ENCODE results near the gene ADGRD1. TPM values are rescaled to one million over a fixed set of nuclear protein-coding genes. Genes with fewer than 3 reads are reported as not detected.
"Not testable (repeated sequence)": the region's sequence is repeated elsewhere in the genome, so short reads cannot be mapped to it uniquely, and the experiment has no call there.

Gene ADGRD1
- total RNA-seq, 1 donor from 2014 or later: 8.4 TPM

DNA sequence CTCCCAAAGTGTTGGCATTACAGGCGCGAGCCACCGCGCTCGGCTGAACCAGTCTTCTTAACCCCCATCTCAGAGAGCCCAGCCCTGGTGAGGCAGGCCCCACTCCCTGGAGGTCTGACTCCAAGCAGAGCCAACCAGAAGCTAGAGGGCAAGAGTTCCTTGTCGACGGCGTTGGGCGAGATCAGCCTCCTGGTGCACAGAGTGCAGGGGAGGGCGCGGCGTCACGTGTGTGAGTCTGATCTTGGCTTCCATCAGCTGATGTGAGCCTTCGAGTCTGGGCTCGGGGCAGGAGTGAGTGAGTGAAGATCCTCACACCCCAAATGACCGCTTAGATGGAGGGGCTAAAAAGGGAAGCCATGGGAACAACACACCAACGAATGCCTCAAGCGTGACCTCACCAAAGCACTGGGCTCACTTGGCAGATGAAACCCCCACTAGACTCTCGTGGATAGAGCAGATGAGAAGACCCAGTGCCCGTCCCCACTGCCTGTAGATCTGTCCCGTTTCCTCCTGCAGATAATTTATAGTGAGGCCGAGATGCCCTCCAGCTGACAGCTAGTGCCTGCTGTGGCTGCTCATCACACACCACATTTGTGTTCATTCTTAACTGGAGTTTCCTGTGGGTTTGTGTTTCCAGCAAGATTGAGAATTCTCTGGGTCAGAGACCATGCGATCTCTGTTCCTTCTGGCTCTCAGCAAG lies 28.6 kb upstream of the ADGRD1 start:
- Mint-ChIP-seq H3K27me3 (ENCODE audit: low read depth) (peaks cover 19% of the 10 kb centered on the region), H3K4me1 (ENCODE audit: low read depth) (no peaks in the 10 kb centered on the region), H3K4me3 (ENCODE audit: low read depth) (no peak overlapping the region), H3K36me3 (ENCODE audit: low read depth) (no peaks in the 10 kb centered on the region), H3K27ac (no peak overlapping the region), H3K9me3 (no peaks in the 10 kb centered on the region)
- intact Hi-C loops (cut with micrococcal nuclease): no loop called here
- DNase-seq (ENCODE audit: low spot score): no peak

DNA sequence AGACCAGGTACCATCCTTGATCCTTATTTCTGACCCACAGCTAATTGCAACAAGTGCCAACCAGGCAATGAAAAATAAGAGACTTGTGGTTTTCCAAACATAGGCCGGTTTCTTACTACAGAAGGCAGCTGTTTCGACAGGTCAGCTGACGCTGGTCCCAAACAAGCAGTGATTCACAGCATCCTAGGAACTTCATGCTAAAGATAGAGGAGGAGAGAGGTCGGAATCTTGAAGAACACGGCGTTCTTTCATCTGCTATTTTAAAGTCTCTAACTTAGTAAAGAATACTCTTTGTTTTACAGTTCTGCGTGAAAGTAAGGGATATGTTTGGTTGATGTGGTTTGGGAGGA lies 28.1 kb upstream of the ADGRD1 start:
- H3K4me3 Mint-ChIP-seq (ENCODE audit: low read depth): no peak overlapping the region
- no peaks in the 10 kb centered on the region for H3K4me1 Mint-ChIP-seq (ENCODE audit: low read depth)

DNA sequence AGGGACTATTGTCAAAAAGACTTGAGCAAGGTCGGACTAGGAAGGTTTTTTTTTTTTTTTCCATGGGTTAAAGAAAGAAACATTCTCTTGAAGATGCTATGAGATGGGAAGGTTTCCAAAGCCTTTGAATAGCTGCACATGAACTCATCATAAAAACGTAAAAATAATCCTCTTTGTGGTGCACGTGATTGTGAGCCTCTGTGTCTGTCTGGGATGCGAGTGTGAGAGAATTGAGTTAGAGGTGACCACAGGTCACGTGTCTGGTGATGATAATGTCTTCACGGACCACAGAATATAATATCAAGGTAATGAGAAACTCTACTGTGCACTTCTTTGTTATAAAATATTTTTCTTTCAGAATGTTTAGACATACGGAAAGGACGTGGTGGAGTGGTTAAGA lies 24.3 kb upstream of the ADGRD1 start:
- Mint-ChIP-seq H3K4me3 (ENCODE audit: low read depth) (no peak overlapping the region), H3K36me3 (ENCODE audit: low read depth) (no peaks in the 10 kb centered on the region), H3K4me1 (ENCODE audit: low read depth) (no peaks in the 10 kb centered on the region), H3K27ac (no peak overlapping the region), H3K9me3 (no peaks in the 10 kb centered on the region), H3K27me3 (ENCODE audit: low read depth) (peaks cover 11% of the 10 kb centered on the region)
- DNase-seq (ENCODE audit: low spot score): no peak
- intact Hi-C loops (cut with micrococcal nuclease): no loop called here

More for the DNA sequence above, 28.1 kb upstream of the ADGRD1 start:
- Mint-ChIP-seq H3K27ac (no peak overlapping the region), H3K27me3 (ENCODE audit: low read depth) (peaks cover 17% of the 10 kb centered on the region), H3K9me3 (no peaks in the 10 kb centered on the region), H3K36me3 (ENCODE audit: low read depth) (no peaks in the 10 kb centered on the region)
- DNase-seq (ENCODE audit: low spot score): no peak
- intact Hi-C loops (cut with micrococcal nuclease): no loop called here

DNA sequence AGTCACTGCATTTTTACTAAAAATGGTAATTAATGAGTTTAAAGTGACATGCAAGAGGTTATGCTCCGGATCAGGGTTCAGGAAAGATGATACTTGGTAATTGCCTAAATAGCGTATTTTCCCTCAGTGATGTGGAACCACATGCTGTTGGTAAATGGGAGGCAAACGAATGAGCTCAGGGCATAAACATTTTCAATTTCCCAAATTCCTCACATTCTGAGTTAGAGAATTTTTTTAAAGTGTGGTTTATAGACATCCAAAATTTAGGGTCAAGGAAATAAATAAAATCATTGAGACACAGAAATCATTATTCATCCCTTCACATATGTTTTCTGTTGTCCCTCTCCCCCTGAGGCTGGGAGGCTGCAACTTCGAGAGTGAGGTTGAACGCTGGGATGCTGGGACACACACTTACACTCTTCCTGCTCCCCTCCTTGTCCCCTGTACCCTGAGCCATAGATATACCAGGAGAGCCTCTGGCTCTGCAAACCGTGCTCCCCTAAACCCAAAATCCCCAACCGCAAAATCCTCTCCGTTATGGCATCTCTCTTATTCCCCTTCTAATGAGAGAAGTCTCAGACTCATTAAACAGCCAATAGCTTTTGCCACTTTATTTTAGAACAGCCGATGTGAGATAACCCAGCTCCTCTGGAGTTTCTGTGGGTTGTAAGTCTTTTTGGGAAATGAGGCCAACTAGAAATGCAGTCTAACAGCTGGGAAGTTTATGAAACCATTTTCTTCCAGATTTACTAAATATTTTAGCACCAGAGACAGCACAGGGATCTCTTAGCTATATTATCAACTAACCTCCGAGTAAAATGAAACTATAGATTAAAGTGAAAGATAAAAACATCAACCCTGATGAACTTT lies 21.4 kb upstream of the ADGRD1 start:
- no peak for DNase-seq (ENCODE audit: low spot score)
- H3K4me3 Mint-ChIP-seq (ENCODE audit: low read depth): no peak overlapping the region

DNA sequence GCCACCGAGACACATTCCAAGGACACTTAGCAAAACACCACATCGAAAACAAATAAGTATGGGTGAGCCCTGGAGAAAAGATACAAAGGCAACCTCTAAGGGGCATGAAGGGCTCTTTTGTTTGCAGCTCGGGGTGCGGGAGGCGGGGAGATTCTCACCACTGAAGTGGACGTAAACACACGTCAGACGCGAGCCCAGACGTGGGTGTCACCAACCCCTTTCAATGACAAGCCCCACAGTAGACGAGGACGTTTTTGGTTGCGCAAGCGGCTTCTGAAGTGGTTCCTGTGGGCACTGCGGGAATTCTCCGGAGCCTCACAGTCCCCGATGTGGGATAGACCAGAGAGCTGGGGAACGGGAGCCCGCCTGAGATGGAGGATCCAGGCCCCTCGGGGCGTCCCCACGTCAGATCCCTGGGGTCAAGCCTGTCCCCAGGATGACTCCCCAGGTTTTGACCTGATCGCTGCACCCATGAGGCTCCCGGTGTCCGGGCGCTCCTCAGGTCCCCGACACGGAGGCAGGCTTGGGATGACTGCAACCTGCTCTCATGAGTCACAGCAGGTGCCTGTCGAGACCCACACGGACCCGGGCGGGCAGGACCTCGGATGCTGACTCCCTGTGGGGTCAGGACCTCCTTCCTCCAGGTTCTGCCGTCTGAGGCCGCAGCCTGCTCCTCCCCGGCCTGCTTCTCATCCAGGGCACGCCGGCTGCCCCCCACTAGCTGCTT lies 20.3 kb upstream of the ADGRD1 start:
- no peaks in the 10 kb centered on the region for H3K4me1 Mint-ChIP-seq (ENCODE audit: low read depth)
- H3K27me3 Mint-ChIP-seq (ENCODE audit: low read depth): peaks cover 9% of the 10 kb centered on the region
- no peak for DNase-seq (ENCODE audit: low spot score)
- no peak overlapping the region for H3K4me3 Mint-ChIP-seq (ENCODE audit: low read depth)
- H3K9me3 Mint-ChIP-seq: peaks cover under 1% of the 10 kb centered on the region
- no peak overlapping the region for H3K27ac Mint-ChIP-seq
- no peaks in the 10 kb centered on the region for H3K36me3 Mint-ChIP-seq (ENCODE audit: low read depth)
- intact Hi-C loops (cut with micrococcal nuclease): no loop called here

More for the DNA sequence above, 21.4 kb upstream of the ADGRD1 start:
- Mint-ChIP-seq H3K9me3 (no peaks in the 10 kb centered on the region), H3K36me3 (ENCODE audit: low read depth) (no peaks in the 10 kb centered on the region), H3K4me1 (ENCODE audit: low read depth) (no peaks in the 10 kb centered on the region), H3K27me3 (ENCODE audit: low read depth) (peaks cover 11% of the 10 kb centered on the region), H3K27ac (no peak overlapping the region)
- intact Hi-C loops (cut with micrococcal nuclease): no loop called here

DNA sequence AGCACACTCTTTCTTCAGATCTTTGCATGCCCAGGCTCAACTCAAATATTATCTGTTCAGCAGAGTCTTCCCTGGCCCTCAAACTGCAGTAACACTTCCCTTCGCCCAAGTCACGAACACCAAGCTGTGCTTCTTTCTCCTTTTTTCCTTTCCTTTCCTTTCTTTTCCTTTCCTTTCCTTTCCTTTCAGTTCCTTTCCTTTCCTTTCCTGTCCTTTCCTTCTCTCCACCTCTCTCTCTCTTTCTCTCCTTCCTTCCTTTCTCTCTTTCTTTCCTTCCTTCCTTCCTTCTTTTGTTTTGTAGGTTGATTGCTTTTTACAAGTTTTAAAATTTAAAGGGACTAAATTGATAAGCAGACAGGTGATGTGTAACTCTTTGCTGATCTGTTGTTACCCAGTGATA lies 19.0 kb upstream of the ADGRD1 start:
- Mint-ChIP-seq H3K4me1 (ENCODE audit: low read depth) (no peaks in the 10 kb centered on the region), H3K4me3 (ENCODE audit: low read depth) (no peak overlapping the region), H3K27me3 (ENCODE audit: low read depth) (peaks cover 3% of the 10 kb centered on the region), H3K36me3 (ENCODE audit: low read depth) (no peaks in the 10 kb centered on the region), H3K9me3 (peaks cover 7% of the 10 kb centered on the region), H3K27ac (no peak overlapping the region)
- DNase-seq (ENCODE audit: low spot score): no peak
- intact Hi-C loops (cut with micrococcal nuclease): no loop called here

DNA sequence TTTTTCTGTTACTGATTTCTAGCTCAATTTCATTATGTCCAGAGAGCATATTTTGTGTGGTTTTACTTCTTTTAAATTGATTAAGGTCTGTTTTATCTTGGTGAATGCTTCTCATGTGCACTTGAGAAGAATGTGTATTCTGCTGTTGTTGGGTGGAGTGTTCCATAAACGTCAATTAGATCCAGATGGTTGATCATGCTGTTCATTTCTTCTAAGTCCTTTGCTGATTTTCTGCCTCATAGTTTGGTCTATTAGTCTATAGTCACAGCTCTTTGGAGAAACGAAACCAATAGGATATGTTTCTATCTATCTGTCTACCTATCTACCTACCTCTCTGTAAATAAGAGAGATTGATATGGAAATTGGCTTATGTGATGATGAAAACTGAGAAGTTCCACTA lies 17.1 kb upstream of the ADGRD1 start:
- Mint-ChIP-seq H3K27ac (no peak overlapping the region), H3K27me3 (ENCODE audit: low read depth) (peaks cover 3% of the 10 kb centered on the region), H3K36me3 (ENCODE audit: low read depth) (no peaks in the 10 kb centered on the region), H3K4me1 (ENCODE audit: low read depth) (no peaks in the 10 kb centered on the region), H3K9me3 (peaks cover 16% of the 10 kb centered on the region), H3K4me3 (ENCODE audit: low read depth) (no peak overlapping the region)
- DNase-seq (ENCODE audit: low spot score): no peak
- intact Hi-C loops (cut with micrococcal nuclease): no loop called here

DNA sequence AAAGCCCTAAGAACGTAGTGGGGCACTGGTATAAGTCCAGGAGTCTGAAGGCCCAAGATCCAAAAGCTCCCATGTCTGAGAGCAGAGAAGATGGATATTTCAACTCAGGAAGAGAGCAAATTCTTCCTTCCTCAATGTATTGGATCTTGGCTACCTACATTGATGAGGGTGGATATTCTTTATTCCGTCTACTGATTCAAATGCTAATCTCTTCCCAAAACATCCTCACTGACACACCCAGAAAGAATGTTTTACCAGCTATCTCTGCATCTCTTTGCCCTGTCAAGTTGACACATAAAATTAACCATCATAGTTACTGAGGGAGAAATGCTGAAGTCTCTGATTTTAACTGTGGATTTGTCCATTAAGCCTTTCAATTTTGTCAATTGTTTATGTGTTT lies 16.6 kb upstream of the ADGRD1 start:
- Mint-ChIP-seq H3K4me3 (ENCODE audit: low read depth) (no peak overlapping the region), H3K27ac (no peak overlapping the region), H3K9me3 (peaks cover 16% of the 10 kb centered on the region), H3K36me3 (ENCODE audit: low read depth) (no peaks in the 10 kb centered on the region), H3K27me3 (ENCODE audit: low read depth) (peaks cover 3% of the 10 kb centered on the region), H3K4me1 (ENCODE audit: low read depth) (no peaks in the 10 kb centered on the region)
- DNase-seq (ENCODE audit: low spot score): no peak
- intact Hi-C loops (cut with micrococcal nuclease): no loop called here

DNA sequence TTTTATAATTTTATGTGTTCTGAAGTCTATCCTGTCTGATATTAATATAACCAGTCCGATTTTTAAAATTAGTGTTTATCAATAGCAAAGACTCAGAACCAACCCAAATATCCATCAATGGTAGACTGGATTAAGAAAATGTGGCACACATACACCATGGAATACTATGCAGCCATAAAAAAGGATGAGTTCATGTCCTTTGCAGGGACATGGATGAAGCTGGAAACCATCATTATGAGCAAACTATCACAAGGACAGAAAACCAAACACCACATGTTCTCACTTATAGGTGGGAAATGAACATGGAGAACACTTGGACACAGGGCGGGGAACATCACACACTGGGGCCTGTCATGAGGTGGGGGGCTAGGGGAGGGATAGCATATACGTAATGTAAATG lies 16.2 kb upstream of the ADGRD1 start:
- intact Hi-C loops (cut with micrococcal nuclease); H3K27ac Mint-ChIP-seq; DNase-seq (ENCODE audit: low spot score); H3K4me1 Mint-ChIP-seq (ENCODE audit: low read depth); H3K27me3 Mint-ChIP-seq (ENCODE audit: low read depth); H3K36me3 Mint-ChIP-seq (ENCODE audit: low read depth); H3K4me3 Mint-ChIP-seq (ENCODE audit: low read depth): not testable (repeated sequence)
- peaks cover 16% of the 10 kb centered on the region for H3K9me3 Mint-ChIP-seq

DNA sequence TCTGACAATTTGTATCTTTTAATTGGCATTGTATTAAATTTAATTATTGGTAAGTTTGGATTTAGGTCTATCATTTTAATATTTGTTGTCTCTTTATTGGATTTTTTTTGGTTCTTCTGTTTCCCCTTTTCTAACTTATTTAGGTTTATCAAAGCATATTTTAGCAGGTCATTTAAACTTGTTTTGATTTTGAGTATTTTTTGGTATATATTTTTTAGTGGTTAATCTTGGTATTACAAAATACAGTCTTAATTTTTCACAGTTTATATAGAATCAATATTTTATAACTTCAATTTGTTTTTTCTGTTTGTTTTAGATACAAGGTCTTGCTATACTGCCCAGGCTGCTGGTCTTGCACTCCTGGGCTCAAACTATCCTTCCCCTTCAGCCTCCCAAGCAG lies 15.5 kb upstream of the ADGRD1 start:
- Mint-ChIP-seq H3K27ac (no peak overlapping the region), H3K4me3 (ENCODE audit: low read depth) (no peak overlapping the region), H3K36me3 (ENCODE audit: low read depth) (no peaks in the 10 kb centered on the region), H3K4me1 (ENCODE audit: low read depth) (no peaks in the 10 kb centered on the region), H3K9me3 (peaks cover 16% of the 10 kb centered on the region), H3K27me3 (ENCODE audit: low read depth) (no peaks in the 10 kb centered on the region)
- intact Hi-C loops (cut with micrococcal nuclease): no loop called here
- DNase-seq (ENCODE audit: low spot score): no peak

DNA sequence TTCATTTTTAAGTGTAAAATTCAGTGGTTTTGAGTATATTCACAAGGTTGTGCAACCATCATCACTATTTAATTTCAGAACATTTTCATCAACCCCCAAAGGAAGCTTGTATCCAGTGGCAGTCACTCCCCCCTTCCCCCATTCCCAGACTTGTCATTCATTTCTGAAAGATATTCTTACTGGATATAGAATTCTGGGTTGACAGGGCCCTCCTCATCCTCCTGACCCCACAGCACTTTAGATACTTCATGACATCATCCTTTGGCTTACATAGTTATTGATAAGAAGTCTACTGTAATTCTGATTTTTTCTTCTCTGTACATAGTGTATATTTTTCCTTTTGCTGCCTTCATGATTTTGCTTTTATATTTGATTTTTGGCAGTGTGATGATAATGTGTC lies 8.8 kb upstream of the ADGRD1 start:
- no peak for DNase-seq (ENCODE audit: low spot score)
- intact Hi-C loops (cut with micrococcal nuclease): no loop called here

DNA sequence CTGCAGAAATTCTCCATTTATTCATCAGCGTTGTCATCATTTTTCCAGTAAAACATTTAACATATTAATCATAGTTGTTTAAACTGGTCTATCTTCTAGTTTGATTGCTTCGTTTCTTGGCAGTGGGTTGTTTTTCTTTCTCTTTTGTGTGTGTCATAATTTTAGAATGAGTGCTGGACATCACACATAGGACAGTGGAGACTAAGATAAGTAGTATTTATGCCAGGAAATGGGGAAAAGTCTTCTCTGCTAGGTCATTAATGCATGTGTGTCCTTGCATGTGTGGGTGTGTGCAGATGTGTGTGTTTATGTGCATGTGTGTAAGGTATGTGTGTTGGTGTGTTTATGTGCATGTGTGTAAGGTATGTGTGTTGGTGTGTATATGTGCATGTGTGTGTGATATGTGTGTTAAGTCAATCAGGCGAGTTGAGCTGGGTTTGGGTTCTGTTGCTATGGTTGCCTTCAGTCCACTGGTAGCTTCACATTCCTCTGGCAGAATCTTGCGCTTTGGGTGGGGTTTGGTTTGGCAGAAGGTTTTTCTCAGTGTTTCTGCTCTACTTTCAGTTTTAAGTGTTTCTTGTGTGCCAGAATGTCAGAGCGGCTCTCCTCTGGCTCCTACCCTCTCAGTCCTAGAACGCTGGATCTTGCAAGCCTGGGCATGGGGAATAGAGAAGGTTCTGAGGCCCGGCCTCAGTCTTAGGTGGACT lies 7.8 kb upstream of the ADGRD1 start:
- Mint-ChIP-seq H3K27me3 (ENCODE audit: low read depth) (peaks cover 7% of the 10 kb centered on the region), H3K9me3 (peaks cover 16% of the 10 kb centered on the region), H3K36me3 (ENCODE audit: low read depth) (no peaks in the 10 kb centered on the region), H3K27ac (no peak overlapping the region), H3K4me3 (ENCODE audit: low read depth) (no peak overlapping the region), H3K4me1 (ENCODE audit: low read depth) (no peaks in the 10 kb centered on the region)
- no peak for DNase-seq (ENCODE audit: low spot score)
- intact Hi-C loops (cut with micrococcal nuclease): no loop called here

More for the DNA sequence above, 8.8 kb upstream of the ADGRD1 start:
- Mint-ChIP-seq H3K36me3 (ENCODE audit: low read depth) (no peaks in the 10 kb centered on the region), H3K4me3 (ENCODE audit: low read depth) (no peak overlapping the region), H3K9me3 (peaks cover 24% of the 10 kb centered on the region), H3K4me1 (ENCODE audit: low read depth) (no peaks in the 10 kb centered on the region), H3K27me3 (ENCODE audit: low read depth) (peaks cover 7% of the 10 kb centered on the region), H3K27ac (no peak overlapping the region)
